ENCODE results near the gene ITGA5. TPM values are rescaled to one million over a fixed set of nuclear protein-coding genes. Genes with fewer than 3 reads are reported as not detected.
A peak's percentile ranks its signal among the peaks of the same experiment; 100 is the strongest.

The ITGA5 gene
- total and polyA plus RNA-seq, 7 donors, result 13.7 to 244 (median 39.7) TPM

DNA sequence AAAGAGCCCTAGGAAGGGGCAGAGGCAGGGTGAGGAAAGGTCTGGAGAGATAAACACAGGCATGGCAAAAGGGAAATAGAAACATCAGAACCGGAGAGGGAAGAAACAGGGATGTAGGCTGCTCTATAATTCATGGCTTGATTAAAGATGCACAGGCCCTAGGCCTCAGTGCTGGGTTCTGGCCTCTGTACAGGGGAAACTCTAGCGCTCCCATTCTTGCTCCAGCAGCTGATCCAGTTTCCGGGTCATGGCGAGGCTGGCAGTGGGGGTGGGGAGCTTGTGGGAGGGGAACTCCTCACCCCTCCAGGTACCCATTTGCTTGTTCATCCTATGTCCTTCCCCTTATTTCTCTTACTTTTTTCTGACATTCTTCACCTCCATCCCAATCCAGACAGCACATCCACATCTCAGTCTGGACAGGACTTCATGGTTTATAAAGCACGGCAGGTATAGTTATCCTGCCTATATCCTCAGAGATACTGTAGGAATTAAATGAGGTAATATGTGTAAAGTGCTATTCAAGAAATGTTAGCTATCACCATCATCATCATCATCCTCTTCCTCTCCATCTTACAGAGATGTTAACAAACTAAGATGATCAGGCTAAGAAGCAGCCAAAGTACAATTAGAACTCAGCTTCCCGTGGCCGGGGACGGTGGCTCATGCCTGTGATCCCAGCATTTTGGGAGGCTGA is 46.8 kb downstream of the ITGA5 start:
- Histone ChIP-seq H3K27ac (peak overlapping the region; percentile 37), H3K27me3 (ENCODE audit: insufficient read depth in 3 of 3, low read length in 2 of 3) (no peaks in the 10 kb centered on the region), H3K4me1 (peaks cover 33% of the 10 kb centered on the region), H3K36me3 (ENCODE audit: insufficient read depth in 1 of 2, low read depth in 1 of 2) (peaks cover 0 to 28% of the 10 kb centered on the region in 2 donors), H3K9me3 (no peaks in the 10 kb centered on the region), H3K4me3 (no peak overlapping the region)
- peak; percentile 24 to 48 (median 45) for ATAC-seq
- DNase-seq, result peak; percentile 57 to 80
- intact Hi-C loops (cut with DNase I), result loop anchor here in 1 of 2 donors (10.0 kb wide), 1 partner anchor 387 kb away; the partner anchor contains the start of gene HOXC10
- WGBS, 3 donors, result 36 to 43% (median 40%) methylated on average over 8 of the region's 8 CpGs
- TF ChIP-seq, protein P1, sequence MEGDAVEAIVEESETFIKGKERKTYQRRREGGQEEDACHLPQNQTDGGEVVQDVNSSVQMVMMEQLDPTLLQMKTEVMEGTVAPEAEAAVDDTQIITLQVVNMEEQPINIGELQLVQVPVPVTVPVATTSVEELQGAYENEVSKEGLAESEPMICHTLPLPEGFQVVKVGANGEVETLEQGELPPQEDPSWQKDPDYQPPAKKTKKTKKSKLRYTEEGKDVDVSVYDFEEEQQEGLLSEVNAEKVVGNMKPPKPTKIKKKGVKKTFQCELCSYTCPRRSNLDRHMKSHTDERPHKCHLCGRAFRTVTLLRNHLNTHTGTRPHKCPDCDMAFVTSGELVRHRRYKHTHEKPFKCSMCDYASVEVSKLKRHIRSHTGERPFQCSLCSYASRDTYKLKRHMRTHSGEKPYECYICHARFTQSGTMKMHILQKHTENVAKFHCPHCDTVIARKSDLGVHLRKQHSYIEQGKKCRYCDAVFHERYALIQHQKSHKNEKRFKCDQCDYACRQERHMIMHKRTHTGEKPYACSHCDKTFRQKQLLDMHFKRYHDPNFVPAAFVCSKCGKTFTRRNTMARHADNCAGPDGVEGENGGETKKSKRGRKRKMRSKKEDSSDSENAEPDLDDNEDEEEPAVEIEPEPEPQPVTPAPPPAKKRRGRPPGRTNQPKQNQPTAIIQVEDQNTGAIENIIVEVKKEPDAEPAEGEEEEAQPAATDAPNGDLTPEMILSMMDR (IDR thresholded peaks at IDR 0.05), result no peak

DNA sequence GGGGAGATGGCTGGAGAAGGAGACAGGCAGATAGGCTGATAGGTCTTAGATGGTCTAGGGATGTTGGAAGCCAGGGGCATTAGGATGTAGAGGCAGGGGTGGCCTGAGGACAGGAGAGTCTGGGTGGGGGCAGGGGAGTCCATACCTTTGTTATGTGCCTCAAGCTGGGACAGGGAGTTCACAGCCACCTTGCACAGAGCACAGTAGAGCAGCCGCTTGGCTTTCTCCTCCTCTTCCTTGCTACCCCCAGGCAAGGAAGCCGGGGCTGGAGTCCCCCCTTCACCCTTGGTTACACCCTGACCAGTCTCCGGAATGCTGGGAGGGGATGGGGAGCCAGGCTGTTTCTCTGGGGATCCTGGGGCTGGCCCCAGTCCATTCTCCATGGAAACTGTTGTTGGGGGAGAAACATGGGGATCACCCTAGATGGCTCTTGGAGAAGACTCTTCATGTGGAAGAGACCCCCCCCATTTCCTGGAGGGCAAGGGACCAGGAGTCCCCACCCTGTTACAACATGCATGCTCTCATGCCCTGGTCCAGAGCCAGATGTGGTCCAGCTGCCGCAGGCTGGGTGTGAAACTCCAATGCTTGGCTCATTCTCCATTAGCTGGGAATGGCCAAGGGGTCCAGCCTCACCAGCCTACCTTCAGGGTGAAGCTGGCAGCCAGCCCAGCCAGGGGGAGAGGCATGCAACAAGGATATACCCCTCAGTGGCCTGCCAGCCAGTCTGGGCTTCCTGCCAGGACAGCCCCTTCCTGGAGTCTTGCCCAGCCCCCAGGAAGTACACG is 47.5 kb downstream of the ITGA5 start:
- DNase-seq (peak; percentile 74 to 87), ATAC-seq (no peak)
- Histone ChIP-seq H3K9me3 (no peaks in the 10 kb centered on the region), H3K27me3 (ENCODE audit: insufficient read depth in 3 of 3, low read length in 2 of 3) (no peaks in the 10 kb centered on the region), H3K4me3 (no peak overlapping the region), H3K36me3 (ENCODE audit: insufficient read depth in 1 of 2, low read depth in 1 of 2) (peaks cover 0 to 26% of the 10 kb centered on the region in 2 donors), H3K4me1 (peaks cover 33% of the 10 kb centered on the region), H3K27ac (no peak overlapping the region)
- 38 to 43% (median 42%) methylated on average over 4 to 5 of the region's 5 CpGs for whole genome bisulfite sequencing, 3 donors
- TF ChIP-seq, protein P1 (IDR thresholded peaks at IDR 0.05), result no peak
- intact Hi-C loops (cut with DNase I), result loop anchor here in 1 of 2 donors (10.0 kb wide), 1 partner anchor 387 kb away; the partner anchor contains the start of gene HOXC10

DNA sequence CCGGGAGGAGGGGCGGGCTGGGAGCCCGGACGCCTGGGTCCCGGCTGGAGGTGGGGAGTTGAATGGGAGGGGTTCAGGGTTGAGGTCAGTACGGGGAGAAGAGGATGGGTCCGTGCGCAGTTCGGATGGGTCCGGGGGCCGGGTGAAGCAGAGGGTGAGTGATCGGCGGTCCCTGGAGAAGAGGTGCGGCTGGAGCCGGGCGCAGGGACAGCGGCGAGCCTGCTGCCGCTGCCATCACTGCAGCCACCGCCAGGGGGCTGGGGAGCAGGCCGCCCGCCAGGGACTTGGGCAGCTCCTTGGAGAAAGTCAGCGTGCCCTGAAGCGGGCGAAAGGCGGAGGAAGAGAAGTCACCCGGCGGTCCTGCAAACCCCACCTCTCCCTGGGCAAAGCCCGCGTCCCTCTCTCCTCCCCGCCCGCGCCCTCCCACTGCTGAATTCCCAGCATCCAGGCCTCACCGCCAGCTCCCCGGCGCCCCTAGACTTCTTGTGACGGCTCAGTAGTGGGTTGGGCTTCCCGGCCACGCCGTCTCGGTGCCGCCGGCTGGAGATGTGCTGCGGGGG is 48.8 kb downstream of the ITGA5 start:
- H3K36me3 ChIP-seq (ENCODE audit: insufficient read depth in 1 of 2, low read depth in 1 of 2), result peaks cover 0 to 22% of the 10 kb centered on the region in 2 donors
- peak overlapping the region; percentile 21 for H3K27ac ChIP-seq
- intact Hi-C loops (cut with DNase I), result loop anchor here in 1 of 2 donors (10.0 kb wide), 1 partner anchor 385 kb away; the partner anchor contains the start of gene HOXC10
- H3K4me1 ChIP-seq, result peaks cover 27% of the 10 kb centered on the region
- WGBS, 3 donors, result 4 to 16% (median 14%) methylated on average over 24 to 44 of the region's 44 CpGs
- peak overlapping the region; percentile 52 for H3K4me3 ChIP-seq
- peak; percentile 79 to 84 (median 83) for ATAC-seq
- no peaks in the 10 kb centered on the region for H3K27me3 ChIP-seq (ENCODE audit: insufficient read depth in 3 of 3, low read length in 2 of 3)
- H3K9me3 ChIP-seq, result no peaks in the 10 kb centered on the region
- TF ChIP-seq, protein P1 (IDR thresholded peaks at IDR 0.05), result peak; percentile 92
- peak; percentile 83 to 92 for DNase-seq

DNA sequence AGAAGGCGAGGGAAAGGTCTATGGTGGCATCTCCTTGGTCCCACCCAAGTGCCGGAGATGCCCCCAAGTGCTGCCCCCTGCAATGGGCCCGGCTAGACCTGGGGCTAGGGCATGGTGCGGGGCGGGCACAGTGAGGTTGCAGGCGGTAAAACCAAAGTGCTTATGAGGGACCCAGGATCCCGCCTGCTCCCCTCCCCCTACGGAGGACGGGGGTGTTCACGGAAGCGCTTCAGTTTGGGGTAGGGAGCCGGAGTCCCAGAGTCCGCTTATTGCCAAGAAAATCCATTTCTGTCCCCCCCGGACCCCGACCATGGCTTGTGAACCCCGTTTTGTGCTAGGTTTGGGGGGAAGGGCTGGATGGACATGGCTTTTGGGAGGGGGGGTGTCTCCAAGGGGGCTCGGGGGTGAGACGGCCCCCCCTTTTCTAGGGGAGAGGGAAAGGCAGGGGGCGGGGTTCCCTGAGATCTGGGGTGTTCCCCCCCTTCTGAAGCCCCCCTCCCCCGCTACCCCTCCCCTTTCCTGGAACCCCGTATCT is 49.4 kb downstream of the ITGA5 start:
- TF ChIP-seq, protein P1 (IDR thresholded peaks at IDR 0.05), result no peak
- peak in 3 of 4 donors; percentile 6 to 18 (median 6) for ATAC-seq
- H3K9me3 ChIP-seq, result no peaks in the 10 kb centered on the region
- H3K4me1 ChIP-seq, result peaks cover 23% of the 10 kb centered on the region
- peaks cover 0 to 16% of the 10 kb centered on the region in 2 donors for H3K36me3 ChIP-seq (ENCODE audit: insufficient read depth in 1 of 2, low read depth in 1 of 2)
- peak overlapping the region; percentile 52 for H3K4me3 ChIP-seq
- H3K27me3 ChIP-seq (ENCODE audit: insufficient read depth in 3 of 3, low read length in 2 of 3), result no peaks in the 10 kb centered on the region
- peak in 1 of 2 donors; percentile 42 for DNase-seq
- 49 to 61% (median 54%) methylated on average over 17 to 20 of the region's 21 CpGs for WGBS, 3 donors
- H3K27ac ChIP-seq, result no peak overlapping the region
- intact Hi-C loops (cut with DNase I), result loop anchor here (2.0 to 10.0 kb wide), 2 partner anchors 149 to 385 kb away; partner anchors contain the start of gene HOXC10 (in 1 of the 2)
